Right lung (tissue), 5 donors: ENCODE results near the gene GPR160. TPM values are rescaled to one million over a fixed set of nuclear protein-coding genes. Genes with fewer than 3 reads are reported as not detected.

Source experiments
- DNase-seq, 2 donors: peaks; one replicate each; pipeline ENCODE4 v3.0.0-alpha.2; 2013
- polyA plus RNA-seq, 5 donors: library from polyadenylated mRNA; unstranded; fragments of 120-200 nt; gene quantifications; one replicate each; pipeline versions ENCODE4 v1.2.1 to v1.2.3, GENCODE V29; 2013; ENCODE audit warnings: inconsistent platforms in 1 of 5, low replicate concordance in 1 of 5; ENCODE audit not compliant: insufficient read length in 5 of 5, insufficient read depth in 1 of 5

Gene GPR160
- polyA plus RNA-seq, 5 donors, result 8.6 to 15.0 (median 12.4) TPM

DNA sequence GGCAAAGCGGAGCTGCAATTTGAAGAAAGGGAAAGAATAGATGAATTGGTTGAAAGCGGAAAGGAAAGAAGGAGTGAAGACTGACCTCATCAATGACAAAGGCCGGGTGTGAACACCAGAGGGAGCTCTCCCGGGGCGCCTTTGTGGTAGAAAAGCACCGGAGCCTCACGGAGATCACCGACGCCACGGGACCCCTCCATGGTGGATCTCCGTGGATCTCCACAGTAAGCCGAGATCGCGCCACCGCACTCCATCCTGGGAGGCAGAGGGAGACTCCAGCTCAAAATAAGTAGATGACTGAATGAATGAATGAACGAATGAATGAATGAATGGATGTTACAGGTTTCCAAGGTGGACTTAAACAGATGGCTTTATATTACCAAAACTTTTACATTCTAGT, 25.0 kb downstream of the GPR160 start:
- no peak for DNase-seq

DNA sequence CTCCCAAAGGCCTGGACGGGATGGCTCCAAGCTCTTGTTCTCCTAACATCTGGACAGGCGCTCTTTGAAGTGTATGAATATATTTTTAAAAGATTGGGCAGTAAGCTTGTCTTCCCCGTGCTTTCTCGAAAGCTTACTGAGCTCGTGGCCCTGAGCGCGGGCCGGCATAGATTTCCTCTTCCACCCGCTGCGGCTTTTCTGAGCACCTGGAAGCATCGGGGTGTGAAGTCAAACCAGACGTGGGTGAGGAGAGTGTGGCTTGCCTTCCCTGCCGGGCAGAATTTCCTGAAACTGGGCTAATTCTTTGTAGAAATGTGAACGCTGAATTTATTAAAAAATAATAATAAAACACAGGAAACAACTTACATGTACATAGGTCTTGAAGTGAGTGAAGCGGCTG, 25.9 kb downstream of the GPR160 start:
- DNase-seq, result no peak

DNA sequence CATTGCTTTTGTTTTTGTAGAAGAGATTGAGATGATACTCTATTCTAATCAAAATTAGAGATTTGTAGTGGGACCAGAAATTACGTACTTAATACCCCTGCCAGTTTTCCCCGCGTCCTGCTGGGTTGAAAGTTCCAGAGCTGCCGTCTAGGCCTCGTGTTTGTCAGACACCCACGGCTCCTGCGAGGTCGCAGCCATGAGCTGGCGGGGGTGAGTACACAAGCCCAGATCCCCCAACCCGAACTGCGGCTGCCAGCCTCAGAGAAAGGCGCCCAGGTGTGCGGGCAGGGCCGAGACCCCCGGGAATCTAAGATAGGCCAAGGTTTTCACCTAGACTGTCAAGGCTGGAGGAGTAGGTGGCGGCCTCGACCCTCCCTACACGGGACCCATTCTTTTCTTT, 26.3 kb downstream of the GPR160 start:
- no peak for DNase-seq

DNA sequence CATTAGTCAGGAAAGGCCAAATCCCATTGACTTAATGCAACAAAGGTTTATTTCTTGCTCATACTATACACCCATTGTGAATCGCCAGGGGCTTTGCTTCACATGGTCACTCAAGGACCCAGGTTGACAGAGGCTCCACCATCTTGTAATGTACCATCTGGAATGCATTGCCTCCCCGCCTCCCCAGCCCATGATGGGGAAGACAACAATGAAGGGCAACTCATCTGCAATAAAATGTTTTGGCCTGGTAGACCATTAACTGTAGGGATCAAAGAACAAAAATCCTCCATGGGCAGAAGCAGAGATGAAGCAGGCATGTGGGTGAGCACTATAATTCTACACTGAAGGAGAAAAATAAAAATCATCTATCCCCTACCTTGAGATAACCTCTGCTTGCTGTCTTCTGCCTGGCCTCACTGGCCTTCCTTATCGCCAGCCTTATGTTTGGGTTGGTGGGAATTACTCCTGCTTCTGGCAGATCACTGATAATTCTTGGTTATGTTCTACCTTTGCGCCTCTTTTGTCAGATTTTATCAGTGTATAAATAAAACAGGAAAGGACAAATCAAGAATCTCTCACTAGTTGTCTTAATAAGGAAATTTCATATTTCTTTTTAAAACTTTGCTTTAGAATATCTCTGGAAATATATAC, 37.8 kb downstream of the GPR160 start:
- no peak for DNase-seq

DNA sequence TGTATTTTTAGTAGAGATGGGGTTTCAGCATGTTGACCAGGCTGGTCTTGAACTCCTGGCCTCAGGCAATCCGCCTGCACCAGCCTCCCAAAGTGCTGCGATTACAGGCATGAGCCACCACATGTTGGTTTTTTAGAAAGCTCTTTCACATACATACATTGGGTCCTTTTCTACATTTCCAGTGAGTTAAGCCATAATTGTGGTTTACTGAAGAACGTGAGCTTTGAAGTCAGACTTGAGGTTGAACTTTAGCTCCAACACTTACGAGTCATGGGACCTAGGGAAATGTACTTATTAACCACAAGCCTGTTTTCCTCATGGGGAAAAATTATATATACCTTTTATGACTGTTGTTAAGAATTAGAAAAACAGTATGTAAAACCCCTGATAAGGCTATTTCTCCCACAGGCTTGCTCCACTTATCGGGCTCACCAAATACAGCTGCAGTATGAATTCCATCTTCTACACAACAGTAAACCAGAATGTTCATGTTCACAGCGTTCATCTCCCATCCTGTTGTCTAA, 39.0 kb downstream of the GPR160 start:
- no peak for DNase-seq

DNA sequence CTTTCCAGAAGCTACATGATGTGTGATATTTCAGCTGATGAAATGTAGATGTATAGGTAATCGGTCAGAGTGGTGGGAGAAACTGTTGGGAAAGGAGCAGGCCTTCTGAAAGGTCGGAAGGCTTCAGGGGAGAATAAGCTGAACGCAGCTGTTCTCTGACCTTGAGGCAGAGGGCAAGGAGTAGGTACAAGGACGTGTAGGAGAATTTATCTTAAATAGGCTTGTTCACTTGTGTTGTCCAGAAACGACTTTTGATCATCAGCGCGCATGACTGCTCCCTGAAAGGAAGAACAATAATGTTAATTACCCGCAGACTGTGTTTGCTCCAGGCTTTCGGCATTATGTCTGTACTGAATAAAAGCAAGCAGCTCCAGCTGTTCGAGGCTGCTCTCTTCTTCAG, 39.6 kb downstream of the GPR160 start:
- no peak for DNase-seq

DNA sequence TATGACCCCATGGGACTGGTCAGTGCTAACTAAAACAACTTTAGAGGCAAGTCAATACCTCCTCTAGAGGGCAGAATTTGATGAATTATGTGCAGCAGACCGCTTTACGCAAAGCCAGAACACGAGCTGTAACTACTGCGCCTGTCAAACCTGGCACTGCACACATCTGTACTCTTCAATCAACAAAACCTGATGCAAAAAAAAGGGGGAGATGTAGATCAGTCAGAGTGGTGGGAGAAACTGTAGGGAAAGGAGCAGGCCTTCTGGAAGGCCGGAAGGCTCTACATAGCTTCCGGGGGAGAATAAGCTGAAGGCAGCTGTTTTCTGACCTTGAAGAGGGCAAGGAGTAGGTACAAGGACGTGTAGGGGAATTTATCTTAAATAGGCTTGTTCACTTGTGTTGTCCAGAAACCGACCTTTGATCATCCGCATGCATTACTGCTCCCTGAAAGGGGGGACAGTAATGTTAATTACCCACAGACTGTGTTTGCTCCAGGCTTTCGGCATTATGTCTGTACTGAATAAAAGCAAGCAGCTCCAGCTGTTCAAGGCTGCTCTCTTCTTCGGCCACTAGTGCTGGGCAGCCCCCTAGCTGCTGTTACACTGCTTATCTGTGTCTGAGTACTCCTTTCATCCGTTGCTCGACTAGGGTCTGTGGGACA, 41.0 kb downstream of the GPR160 start:
- no peak for DNase-seq

DNA sequence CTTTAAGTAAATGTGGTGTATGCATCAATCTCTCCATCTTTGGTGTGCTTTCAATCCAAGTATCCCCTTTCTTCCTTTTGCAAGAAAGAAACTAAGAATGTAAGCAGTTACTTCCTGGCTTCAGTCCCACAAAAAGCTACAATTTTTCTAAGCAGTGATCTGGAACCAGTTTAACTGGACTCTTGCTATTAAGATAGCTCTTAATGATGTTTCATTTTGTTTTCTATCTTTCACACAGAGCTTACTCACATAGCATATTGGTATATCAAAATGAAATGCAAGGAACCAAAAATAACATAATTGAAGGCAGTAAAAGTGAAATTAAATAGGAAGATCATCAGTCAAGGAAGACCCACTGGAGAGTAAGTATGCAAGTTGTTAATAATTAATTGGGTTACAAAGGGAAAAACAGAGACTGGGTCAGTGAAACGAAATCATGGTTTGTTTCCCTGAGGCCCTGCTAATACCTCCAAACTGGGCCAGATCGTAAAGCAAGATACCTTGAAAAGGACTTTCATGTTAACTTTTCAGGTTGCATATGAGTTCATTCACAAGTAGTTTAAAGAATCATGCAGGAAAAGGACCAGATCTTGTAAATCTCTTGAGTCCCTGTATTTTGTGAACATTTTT, 41.9 kb downstream of the GPR160 start:
- DNase-seq, result peak in 1 of 2 donors; percentile 15

DNA sequence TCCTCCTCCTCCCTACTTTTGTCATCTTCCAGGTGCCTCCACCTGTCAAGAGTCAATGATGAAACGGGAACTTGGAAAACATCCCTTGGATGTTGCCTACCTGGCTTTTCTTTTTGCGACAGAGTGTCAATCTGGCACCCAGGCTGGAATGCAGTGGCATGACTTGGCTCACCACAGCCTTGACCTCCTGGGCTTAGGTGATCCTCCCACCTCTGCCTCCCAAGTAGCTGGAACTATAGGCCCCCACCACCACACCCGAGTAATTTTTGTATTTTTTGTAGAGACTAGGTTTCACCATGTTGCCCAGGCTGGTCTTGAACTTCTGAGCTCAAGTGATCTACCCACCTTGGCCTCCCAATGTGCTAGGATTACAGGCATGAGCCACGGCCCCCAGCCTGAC, 42.8 kb downstream of the GPR160 start:
- no peak for DNase-seq

DNA sequence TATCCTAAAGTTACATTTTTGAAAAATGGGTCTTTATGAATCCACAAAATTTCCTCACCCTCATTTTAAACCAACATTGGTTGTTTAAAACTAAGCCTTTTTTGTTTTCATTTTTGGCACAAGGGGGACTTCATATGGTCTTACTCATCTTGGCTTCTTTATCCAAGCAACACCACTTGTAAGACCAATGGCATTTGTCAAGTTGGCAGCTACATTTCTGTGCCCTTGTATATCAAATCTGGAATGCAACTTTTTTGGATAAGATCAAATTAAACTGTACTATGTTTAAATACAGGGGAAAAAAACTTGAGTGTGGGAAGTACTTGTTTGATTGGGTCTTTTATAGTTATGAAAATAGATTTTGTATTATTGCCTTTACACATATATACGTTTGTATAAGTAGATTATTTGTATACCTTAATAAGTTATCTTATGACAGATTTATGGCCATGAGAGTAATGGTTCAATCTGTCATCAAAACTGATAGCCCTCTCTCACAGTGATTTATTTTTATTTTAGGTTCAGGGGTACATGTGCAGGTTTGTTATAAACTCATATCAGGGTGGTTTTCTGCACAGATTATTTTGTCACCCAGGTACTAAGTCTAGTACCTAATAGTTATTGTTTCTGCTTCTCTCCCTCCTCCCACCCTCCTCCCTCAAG, 43.4 kb downstream of the GPR160 start:
- no peak for DNase-seq

DNA sequence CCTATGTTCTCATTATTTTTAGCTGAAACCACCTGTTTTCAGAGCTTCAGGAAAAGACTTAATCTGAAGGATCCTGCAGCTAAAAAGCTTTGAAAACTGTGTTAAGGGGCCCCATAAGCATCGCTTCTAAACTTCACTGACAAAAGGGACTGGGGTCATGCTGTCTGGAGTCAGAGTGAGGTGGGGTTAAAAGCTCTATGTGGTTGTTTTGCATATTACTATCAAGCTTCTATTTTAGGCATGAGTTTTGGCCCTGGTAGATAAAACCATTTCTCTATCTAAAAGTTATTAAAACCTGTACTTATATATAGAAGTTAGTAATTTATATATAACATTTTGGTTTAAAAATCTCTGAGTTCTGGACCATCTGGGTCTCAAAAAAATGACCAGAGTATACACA, 45.5 kb downstream of the GPR160 start:
- DNase-seq, result no peak

DNA sequence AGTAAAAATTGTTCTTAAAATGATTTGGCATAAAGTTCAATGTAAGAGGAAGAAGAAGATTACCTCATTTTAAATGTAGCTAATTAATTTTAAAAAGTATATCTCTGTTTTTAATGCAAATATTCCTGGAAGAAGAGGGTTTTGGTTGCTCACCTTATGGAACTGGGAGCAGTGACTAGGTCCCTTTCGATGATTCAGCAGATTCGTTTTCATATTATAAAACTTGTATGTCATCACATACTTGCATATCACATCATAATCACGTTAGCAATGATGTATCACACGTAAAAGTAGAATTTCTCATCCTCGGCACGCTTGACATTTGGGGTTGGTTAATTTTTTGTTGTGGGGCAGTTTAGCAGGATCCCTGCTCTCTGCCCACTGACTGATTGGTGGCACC, 47.6 kb downstream of the GPR160 start:
- no peak for DNase-seq

DNA sequence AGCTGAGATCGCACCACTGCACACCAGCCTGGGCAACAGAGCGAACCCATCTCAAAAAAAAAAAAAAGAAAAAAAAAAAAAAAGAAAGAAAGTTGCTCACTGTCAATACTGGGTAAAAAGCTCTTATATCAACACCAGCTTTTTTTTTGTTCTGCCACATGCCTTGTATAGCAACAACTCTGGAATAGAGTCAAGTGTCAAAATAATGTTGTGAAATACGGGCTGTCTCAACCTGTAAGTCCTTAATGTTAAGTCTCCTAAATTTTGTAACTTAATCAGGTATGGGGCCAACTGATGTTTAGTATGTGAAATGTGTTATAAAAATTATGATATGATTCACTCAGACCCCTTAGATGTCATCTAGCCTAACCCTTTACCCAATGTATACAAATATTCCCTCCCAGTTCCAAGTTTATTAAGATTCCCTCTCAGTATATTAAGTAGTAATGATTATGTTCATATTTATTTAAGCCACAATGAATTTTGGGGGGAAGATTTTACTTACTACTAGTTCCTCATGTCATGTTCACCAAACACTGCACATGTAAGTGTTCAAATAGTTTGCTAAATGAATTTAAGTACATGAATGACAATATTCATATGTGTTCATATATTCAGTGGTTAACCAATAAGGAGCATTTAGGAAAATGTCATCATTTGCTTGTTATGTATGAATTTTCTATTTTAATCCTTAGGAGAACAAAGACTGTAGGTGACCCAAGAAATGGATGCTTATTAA, 52.2 kb downstream of the GPR160 start:
- no peak for DNase-seq

DNA sequence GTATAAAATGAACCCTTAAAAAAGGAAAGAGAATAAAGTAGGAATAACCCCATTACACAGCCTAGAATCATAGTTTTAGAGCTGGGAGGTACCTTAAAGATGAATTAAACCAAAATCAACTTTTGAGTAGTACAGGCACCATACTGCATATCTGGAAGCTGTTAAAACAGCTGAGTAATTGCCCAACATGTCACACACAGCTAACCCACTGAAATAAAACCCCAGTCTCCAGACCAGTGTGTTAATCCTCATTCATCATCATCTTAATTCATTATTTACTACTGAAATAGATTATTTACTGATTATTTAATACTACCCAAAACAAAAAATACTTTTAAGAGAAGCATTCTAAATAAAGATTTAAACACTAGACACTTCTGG, 52.8 kb downstream of the GPR160 start:
- no peak for DNase-seq

DNA sequence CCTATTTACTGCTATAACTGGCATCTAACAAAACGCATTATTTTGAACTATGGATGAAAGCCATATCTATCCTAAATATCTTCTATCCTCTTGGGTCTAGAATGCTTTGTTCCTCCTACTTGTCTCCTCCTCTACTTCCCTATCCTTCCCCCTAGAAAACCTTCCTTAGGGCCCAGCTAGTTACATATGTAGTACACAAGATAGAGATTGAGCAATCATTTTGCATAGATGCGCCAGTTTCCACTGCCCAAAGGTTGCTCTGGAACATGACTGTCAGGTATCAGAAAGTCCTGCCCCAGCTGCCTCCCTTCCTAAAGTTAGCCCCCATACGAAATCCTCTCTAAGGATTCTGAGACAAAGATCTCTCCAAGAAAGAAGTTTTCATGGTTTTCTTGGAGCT, 55.1 kb downstream of the GPR160 start:
- no peak for DNase-seq

DNA sequence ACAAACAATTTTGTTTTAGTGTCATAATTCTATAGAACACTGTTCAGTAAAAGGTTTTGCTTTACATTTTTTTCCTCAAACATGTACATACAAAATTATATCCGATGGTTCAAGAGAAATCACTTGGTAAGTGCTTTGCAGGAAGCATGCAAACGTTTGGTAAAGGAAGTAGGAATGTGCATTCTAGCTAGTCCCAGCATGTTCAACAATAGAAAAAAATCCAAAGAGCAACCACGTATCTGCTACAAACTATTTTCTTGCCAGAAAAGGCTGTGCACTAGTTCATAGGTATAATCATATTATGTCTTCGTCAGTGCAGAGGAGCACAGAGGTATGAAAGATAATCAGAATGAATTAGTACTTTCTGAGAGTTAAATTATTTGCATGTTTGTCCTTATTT, 58.0 kb downstream of the GPR160 start:
- no peak for DNase-seq

DNA sequence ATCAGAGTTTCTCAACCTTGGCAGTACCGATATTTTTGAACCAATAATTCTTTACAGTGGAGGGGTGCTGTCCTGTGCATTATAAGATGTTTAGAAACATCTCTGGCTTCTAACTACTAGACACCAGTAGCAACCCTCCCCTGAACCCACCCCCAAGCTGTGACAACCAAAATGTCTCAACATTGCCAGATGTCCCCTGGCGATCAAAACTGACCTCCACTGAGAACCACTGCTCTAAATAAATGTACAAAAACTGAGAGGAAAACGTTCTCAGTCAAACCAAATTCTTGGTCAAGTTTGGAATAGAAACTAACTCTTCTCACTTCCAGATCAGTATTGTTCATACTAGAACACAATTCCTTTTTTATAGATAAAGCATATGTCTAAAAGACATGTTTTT, 58.5 kb downstream of the GPR160 start:
- no peak for DNase-seq

DNA sequence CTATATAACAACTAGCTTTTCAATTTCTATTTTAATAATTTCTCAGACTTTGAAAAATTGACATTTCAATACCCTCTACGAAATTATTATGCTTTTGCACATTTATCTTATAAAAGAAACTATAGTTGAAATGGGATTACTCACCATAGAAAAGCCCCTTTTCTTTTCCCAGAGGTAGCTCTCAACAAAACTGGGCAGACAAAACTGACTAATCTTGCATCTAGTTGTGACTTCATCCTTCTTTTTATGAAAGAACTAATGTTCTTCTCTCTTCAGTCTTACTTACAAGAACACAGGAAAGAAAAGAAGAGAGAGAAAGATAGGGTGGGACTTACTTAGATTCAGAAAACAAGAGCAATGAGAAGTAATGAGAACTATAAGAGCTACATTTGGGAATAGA, 61.0 kb downstream of the GPR160 start:
- no peak for DNase-seq

DNA sequence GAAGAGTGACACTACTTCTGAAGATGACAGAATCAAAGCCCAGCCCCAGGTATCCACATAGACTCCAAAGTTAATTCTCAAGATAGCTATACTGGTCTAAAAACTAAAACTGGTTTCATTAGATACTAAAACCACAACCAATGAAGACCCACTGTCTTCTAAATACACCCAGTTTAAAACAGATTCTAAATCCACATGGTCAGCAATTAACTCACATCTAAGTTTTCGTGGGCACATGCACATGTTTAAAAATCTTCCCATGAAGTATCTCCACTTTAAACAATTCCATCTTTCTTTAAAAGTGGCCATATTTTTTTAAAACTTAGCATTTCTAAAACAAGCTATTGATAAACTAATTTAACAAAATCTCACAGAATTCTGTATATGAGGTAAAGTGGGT, 63.1 kb downstream of the GPR160 start:
- DNase-seq, result no peak

DNA sequence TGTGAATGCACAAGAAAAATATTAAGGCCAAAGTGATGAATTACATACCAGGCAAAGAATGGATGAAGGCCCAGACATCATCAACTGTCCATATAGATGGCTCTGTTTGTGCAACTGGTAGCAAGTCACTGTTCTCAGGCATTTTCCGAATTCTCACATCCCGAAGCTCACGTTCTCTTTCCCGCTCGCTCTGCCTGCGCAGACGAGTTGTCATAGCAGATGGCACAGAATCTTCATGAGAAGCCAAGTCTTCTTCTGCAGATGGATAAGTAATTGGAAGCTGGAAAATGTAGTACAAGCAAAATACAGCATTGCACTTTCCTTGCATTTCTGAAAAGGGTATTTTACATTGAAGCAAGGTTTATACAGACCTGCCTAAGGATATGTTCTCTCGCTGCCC, 64.6 kb downstream of the GPR160 start:
- DNase-seq, result no peak

DNA sequence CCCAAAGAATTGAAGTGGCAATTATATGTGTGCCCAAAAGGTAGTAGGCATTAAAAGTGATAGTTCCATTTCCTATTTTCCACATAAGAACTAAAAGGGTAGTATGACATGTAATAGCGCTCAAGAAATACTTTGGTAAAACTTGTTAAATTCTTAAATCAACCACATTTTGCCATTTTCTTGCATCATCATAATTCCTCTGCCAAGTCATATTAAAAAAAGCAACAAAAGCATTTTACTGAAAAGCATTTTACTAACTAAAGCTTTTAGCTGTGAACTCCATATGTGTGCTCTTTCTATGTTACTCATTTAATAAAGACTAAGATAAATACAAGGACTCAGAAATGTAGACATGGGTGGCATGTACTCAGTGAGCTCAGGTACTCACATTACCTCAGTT, 70.1 kb downstream of the GPR160 start:
- DNase-seq, result no peak

DNA sequence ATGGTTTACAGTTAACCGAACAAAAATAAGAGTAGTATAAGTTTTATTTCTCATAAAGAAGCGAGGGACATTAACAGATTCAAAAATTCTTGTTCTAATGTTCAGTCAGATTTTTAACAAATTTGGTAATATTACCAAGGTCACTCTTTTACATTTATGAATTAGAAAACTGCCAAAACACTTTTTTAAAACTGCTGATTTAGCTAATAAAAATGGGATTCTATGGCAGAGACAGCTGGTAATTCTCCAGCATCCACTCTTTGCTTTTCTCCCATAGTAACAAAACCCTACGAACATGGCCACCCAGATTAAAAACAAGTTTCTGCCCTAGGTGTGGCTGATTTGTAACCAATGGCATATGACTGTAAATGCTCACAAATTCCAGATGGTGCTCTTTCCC, 71.2 kb downstream of the GPR160 start:
- DNase-seq, result no peak
